ENCODE measurements around the gene CGB7. TPM values are rescaled to one million over a fixed set of nuclear protein-coding genes. Genes with fewer than 3 reads are reported as not detected.

CGB7 gene
- total and polyA plus RNA-seq, 9 of the 15 experiments (the other 6 are each of a cell fraction or from before 2014, with no cell fraction given) = not detected

- H3K36me3 ChIP-seq (ENCODE audit: control insufficient read depth, insufficient read depth, low read length) = peaks cover 4% of the 10 kb centered on the region; the same call in 1 of the 3 replicates
- peaks cover 9% of the 10 kb centered on the region; the same call in 1 of the 2 replicates for H4K20me1 ChIP-seq (replicated peaks; ENCODE audit: control insufficient read depth, insufficient read depth, low read length)
- DNase-seq (ENCODE audit: extremely low read depth in 1 of 4, low spot score in 3 of 4) (peak in 1 of 4 experiments; percentile 42), FAIRE-seq (no peak), ATAC-seq (no peak)
- CTCF ChIA-PET (ENCODE audit: low intra/inter-chr PET ratio) = interaction anchor here (0.5 kb wide), 1 partner anchor 146 kb away, joined by 4 read pairs; no protein-coding TSS in a partner anchor
- in situ Hi-C loops (cut with MboI) (no loop called here), intact Hi-C loops (cut with micrococcal nuclease) (no loop called here)
- H3K9me1 ChIP-seq (ENCODE audit: control insufficient read depth, insufficient read depth, low read length) = peaks cover 7% of the 10 kb centered on the region
- H3K79me2 ChIP-seq (ENCODE audit: control insufficient read depth, insufficient read depth, low read length) = no peaks in the 10 kb centered on the region
- BruUV-seq (replicated peaks) = no TSS peak
- H3K27ac ChIP-seq (ENCODE audit: extremely low read depth, low read depth, low read length) = no peak overlapping the region
- peak overlapping the region in 1 of 2 experiments; percentile 61; a peak in 1 of 4 replicates for H3K9ac ChIP-seq (ENCODE audit: insufficient read depth in 1 of 2, low read depth in 2 of 2, low read length in 2 of 2)
- no peaks in the 10 kb centered on the region for H3K27me3 ChIP-seq (ENCODE audit: control insufficient read depth in 2 of 2, insufficient read depth in 2 of 2, low read length in 2 of 2)
- no peak overlapping the region for H3K4me2 ChIP-seq (ENCODE audit: insufficient read depth, low read length)
- H3K9me3 ChIP-seq (replicated peaks; ENCODE audit: control insufficient read depth, insufficient read depth, low read depth, low read length) = no peaks in the 10 kb centered on the region
- H3K4me3 ChIP-seq = no peak overlapping the region
- 4% methylated on average over 16 of the region's 16 CpGs for WGBS (ENCODE audit: insufficient coverage, low coverage, missing lambda C conversion rate)
- peaks cover 21 to 48% of the 10 kb centered on the region in 2 experiments; a peak in 4 of 5 replicates for H3K4me1 ChIP-seq (replicated peaks in 1 of 2; ENCODE audit: control insufficient read depth in 2 of 2, insufficient read depth in 2 of 2, low read length in 2 of 2)
- POLR2A ChIA-PET = interaction anchor here (0.6 to 0.8 kb wide), 2 partner anchors 23 to 74 kb away, joined by 3 read pairs; no protein-coding TSS in a partner anchor
- no peak overlapping the region for H2AFZ ChIP-seq (ENCODE audit: low read depth, low read length)
- TF ChIP-seq ZNF785 (CRISPR knock-in tag; IDR thresholded peaks at IDR 0.05) (no peak), CHD1 (IDR thresholded peaks at IDR 0.05; ENCODE audit: low read length) (no peak), PHF21A (IDR thresholded peaks at IDR 0.05; ENCODE audit: borderline replicate concordance, low read depth) (no peak), PTRF (tag; IDR thresholded peaks at IDR 0.05) (no peak), PTBP1 (IDR thresholded peaks at IDR 0.05; ENCODE audit: low read depth, low read length) (no peak), LCOR (CRISPR knock-in tag; IDR thresholded peaks at IDR 0.05) (no peak), CEBPB (tag; IDR thresholded peaks at IDR 0.05) (no peak), ZNF354B (CRISPR knock-in tag; IDR thresholded peaks at IDR 0.05) (no peak), ZNF24 (IDR thresholded peaks at IDR 0.05) (peak; percentile 29; the same call in 1 of the 2 replicates), MAX (CRISPR knock-in tag; IDR thresholded peaks at IDR 0.05) (peak; percentile 23; the same call in 1 of the 2 replicates), ZKSCAN1 (IDR thresholded peaks at IDR 0.05; ENCODE audit: low read depth, low read length) (no peak), HMGXB4 (CRISPR knock-in tag; IDR thresholded peaks at IDR 0.05) (no peak), PHF20 (IDR thresholded peaks at IDR 0.05; ENCODE audit: partially characterized antibody) (no peak), ZNF507 (tag; conservative IDR thresholded peaks at IDR 0.05) (no peak), TCF7 (IDR thresholded peaks at IDR 0.05; ENCODE audit: borderline replicate concordance) (no peak), CBX3 (IDR thresholded peaks at IDR 0.05; ENCODE audit: borderline replicate concordance in 1 of 2, low read length in 2 of 2) (no peak), ZNF324 (CRISPR knock-in tag; IDR thresholded peaks at IDR 0.05) (no peak), ZEB2 (IDR thresholded peaks at IDR 0.05) (no peak), RNF219 (CRISPR knock-in tag; IDR thresholded peaks at IDR 0.05) (no peak), LARP7 (IDR thresholded peaks at IDR 0.05) (0 out of 2 replicates have a peak, but pooled peaks have one; percentile 49)
Observed at GRCh38 chr19:49020931-49021895, 36.3 kb downstream of the CGB7 start.
